AG09319 (cell line): Measurements from ENCODE around the gene KCNIP4.

Experiments used
- DNase-seq: peaks from one replicate; pipeline ENCODE4 v3.0.0-alpha.2; 2010; ENCODE audit warnings: low read depth; ENCODE audit errors: extremely low read depth
- CTCF ChIP-seq: IDR thresholded peaks from 2 replicates; pipeline ENCODE4 v1.5.1; 2011; ENCODE audit warnings: low read depth, mild to moderate bottlenecking, inconsistent platforms, low read length, moderate library complexity

The KCNIP4 gene

GRCh38 chr4:20687864-20688263 is 1260.7 kb downstream of the KCNIP4 start:
- DNase-seq: no peak
- TF ChIP-seq CTCF: no peak

- peak; percentile 46 for TF ChIP-seq CTCF
- DNase-seq: no peak
Measured at GRCh38 chr4:20684852-20685763, 1263.5 kb downstream of the KCNIP4 start.

GRCh38 chr4:20683766-20684165 is 1264.8 kb downstream of the KCNIP4 start:
- no peak for TF ChIP-seq CTCF
- no peak for DNase-seq

- DNase-seq: no peak
- TF ChIP-seq CTCF: no peak
Measured at GRCh38 chr4:20682853-20683252, 1265.7 kb downstream of the KCNIP4 start.

GRCh38 chr4:20681271-20681670 is 1267.3 kb downstream of the KCNIP4 start:
- DNase-seq: no peak
- no peak for TF ChIP-seq CTCF

- DNase-seq: no peak
- no peak for TF ChIP-seq CTCF
Measured at GRCh38 chr4:20680736-20681135, 1267.8 kb downstream of the KCNIP4 start.

GRCh38 chr4:20679951-20680350 is 1268.6 kb downstream of the KCNIP4 start:
- DNase-seq: no peak
- no peak for TF ChIP-seq CTCF
